Lower lobe of right lung (tissue), 2 donors: ENCODE data around the gene MCF2L. TPM values are rescaled to one million over a fixed set of nuclear protein-coding genes. Genes with fewer than 3 reads are reported as not detected.
A peak's percentile ranks its signal among the peaks of the same experiment; 100 is the strongest.

Experiments
- ATAC-seq, 2 donors: fragments of 200-7000 bp; cut with Tn5 transposase; one replicate each; pipeline ENCODE4 v1.9.1; 2020 to 2022; ENCODE audit warnings: mild to moderate bottlenecking in 2 of 2, moderate library complexity in 2 of 2
- DNase-seq: peaks from one replicate; pipeline ENCODE4 v3.0.0-alpha.2; 2020
- H3K27ac ChIP-seq: fragments of 200-600 bp; one replicate; pipeline ENCODE4 v1.8.0; 2022
- H3K27me3 ChIP-seq: fragments of 200-600 bp; one replicate; pipeline ENCODE4 v1.8.0; 2022; ENCODE audit warnings: low read depth
- H3K36me3 ChIP-seq: fragments of 200-600 bp; one replicate; pipeline ENCODE4 v1.8.0; 2022; ENCODE audit warnings: mild to moderate bottlenecking
- H3K4me1 ChIP-seq: fragments of 200-600 bp; one replicate; pipeline ENCODE4 v1.8.0; 2022
- H3K4me3 ChIP-seq: fragments of 200-600 bp; one replicate; pipeline ENCODE4 v1.8.0; 2022; ENCODE audit warnings: mild to moderate bottlenecking
- H3K9me3 ChIP-seq: fragments of 200-600 bp; one replicate; pipeline ENCODE4 v1.8.0; 2022
- CTCF ChIP-seq: fragments of 200-600 bp; IDR thresholded peaks from one replicate; pipeline ENCODE4 v1.8.0; 2022; ENCODE audit warnings: antibody characterized with exemption, mild to moderate bottlenecking
- intact Hi-C: fragments of 100-400 bp; cut with DNase I; formaldehyde crosslinking; loops from one replicate; pipeline ENCODE4 v1.11.0; 2022
- total RNA-seq: library from RNA; stranded (reverse); fragmentation: NEBNext Ultra II Directional; extraction: Animal tissue kit (Norgen Biotek cat#: 25700); gene quantifications from one replicate; pipeline ENCODE4 v1.2.1, GENCODE V29; 2021
- donor health status: DM: no; HTN: yes; CAD: no; lungs with severe emphysema.

MCF2L gene
- total RNA-seq, 1 donor from 2014 or later, result 42.4 TPM

DNA sequence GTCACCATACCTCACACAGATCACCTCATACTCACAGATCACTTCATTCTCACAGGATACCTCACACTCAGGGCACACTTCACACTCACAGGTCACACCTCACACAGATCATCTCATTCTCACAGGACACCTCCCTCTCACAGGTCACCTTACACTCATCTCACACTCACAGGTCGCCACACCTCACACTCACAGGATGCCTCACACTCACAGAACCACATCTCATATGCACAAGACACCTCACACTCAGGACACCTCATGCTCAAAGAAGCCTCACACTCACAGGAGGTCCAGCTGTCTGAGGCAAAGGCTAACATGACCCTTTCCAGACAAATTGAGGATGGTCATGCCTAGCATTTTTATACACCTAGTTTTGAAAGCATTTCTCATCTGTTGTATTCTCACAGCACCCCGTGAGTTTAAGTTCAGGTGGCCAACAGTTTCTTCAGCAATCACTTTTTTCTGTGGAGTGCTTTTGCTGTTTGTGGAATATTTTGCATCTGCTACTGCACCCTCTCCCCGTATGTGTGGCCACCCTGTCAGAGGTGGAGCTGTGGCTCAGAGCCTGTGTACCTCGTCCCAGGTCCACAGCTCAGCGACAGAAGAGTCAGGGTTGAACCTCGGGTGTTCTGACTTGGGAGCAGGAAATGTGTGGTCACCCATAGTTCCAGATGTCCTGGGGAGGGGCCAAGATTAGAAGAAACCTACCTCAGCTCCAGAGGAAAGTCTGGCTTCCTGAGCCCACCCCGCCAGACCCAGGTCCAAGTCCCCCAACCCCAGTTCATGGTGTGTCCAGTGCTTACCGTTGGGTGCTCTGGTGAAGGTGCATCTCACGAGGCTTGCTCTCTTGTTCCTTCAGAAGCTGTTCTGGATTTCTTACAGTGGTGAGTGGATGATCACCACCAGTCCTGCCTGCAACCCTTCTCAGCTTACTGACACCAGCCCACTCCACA is 144.2 kb downstream of the MCF2L start:
- Histone ChIP-seq H3K36me3 (no peaks in the 10 kb centered on the region), H3K27me3 (peaks cover 33% of the 10 kb centered on the region), H3K27ac (no peak overlapping the region), H3K4me1 (peaks cover 16% of the 10 kb centered on the region), H3K4me3 (no peak overlapping the region), H3K9me3 (no peaks in the 10 kb centered on the region)
- intact Hi-C loops, result no loop called here
- DNase-seq, result peak; percentile 10
- TF ChIP-seq CTCF, result no peak
- ATAC-seq, result no peak

DNA sequence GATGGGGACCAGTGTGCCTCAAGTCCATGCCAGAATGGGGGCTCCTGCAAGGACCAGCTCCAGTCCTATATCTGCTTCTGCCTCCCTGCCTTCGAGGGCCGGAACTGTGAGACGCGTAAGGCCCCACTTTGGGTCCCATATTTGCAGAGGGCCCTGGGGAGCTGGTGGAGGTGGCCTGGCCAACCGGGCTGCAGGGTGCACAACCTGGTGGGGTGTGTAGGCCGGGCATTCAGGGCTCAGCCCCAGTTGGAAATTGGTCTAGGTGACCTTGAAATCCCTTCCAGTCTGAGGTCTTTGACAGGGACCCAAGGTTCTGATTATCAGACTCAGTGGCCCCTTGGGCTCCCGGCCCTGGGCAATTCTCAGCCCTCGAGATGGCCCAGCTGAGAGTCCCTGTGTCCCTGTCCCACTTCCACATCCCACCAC is 144.8 kb downstream of the MCF2L start:
- no peaks in the 10 kb centered on the region for H3K36me3 ChIP-seq
- DNase-seq, result peak; percentile 28
- H3K4me3 ChIP-seq, result no peak overlapping the region
- H3K27me3 ChIP-seq, result peaks cover 33% of the 10 kb centered on the region
- H3K9me3 ChIP-seq, result no peaks in the 10 kb centered on the region
- TF ChIP-seq CTCF, result no peak
- intact Hi-C loops, result no loop called here
- ATAC-seq, result no peak
- H3K27ac ChIP-seq, result no peak overlapping the region
- H3K4me1 ChIP-seq, result peaks cover 16% of the 10 kb centered on the region

- ATAC-seq (no peak), DNase-seq (peak; percentile 35)
- no peak overlapping the region for H3K27ac ChIP-seq
- no peaks in the 10 kb centered on the region for H3K36me3 ChIP-seq
- peaks cover 13% of the 10 kb centered on the region for H3K4me1 ChIP-seq
- no peak for TF ChIP-seq CTCF
- H3K4me3 ChIP-seq, result no peak overlapping the region
- H3K9me3 ChIP-seq, result no peaks in the 10 kb centered on the region
- H3K27me3 ChIP-seq, result peaks cover 27% of the 10 kb centered on the region
- intact Hi-C loops, result no loop called here
These were observed 145.7 kb downstream of the MCF2L start for GRCh38 chr13:113114511-113115362.

DNA sequence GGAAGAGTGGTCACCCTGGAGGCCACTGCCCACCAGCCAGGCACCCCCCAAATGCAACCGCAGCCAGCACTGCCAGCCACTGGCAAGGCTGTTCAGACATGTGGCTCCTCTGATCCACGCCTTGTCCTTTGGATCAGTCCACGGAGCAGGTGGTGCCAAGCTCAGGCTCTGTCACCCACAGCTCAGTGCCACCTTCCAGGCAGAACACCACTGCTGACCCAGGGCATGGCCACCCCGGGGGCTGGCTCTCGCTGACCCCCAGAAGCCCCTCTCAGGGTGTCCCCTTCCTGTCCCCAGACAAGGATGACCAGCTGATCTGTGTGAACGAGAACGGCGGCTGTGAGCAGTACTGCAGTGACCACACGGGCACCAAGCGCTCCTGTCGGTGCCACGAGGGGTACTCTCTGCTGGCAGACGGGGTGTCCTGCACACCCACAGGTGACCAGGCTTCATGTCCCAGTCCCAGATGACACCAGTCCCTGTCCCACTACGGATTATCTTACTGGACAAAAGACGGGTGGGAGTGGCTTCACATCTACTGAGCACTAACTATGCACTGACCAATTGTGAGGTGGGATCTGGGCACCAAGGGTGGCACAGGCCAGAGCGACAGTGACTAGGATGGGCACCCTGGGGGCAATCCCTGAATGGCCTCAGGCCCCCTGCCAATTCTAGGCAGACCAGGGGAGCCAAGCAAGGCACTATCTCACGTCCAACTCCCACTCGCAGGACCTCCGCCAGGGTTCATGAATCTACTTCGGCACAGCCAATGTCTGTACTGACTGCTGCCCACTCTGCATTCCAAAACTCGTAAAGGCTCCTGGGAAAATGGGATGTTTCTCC is 146.6 kb downstream of the MCF2L start:
- Histone ChIP-seq H3K4me3 (no peak overlapping the region), H3K27me3 (peaks cover 18% of the 10 kb centered on the region), H3K27ac (no peak overlapping the region), H3K36me3 (no peaks in the 10 kb centered on the region), H3K9me3 (no peaks in the 10 kb centered on the region), H3K4me1 (peaks cover 5% of the 10 kb centered on the region)
- DNase-seq, result peak; percentile 28
- ATAC-seq, result no peak
- no peak for TF ChIP-seq CTCF
- intact Hi-C loops, result no loop called here
